Measurements from ENCODE around the gene SPATA25. TPM values are rescaled to one million over a fixed set of nuclear protein-coding genes. Genes with fewer than 3 reads are reported as not detected.

Gene SPATA25
- total RNA-seq, 4 donors from 2014 or later = 1.9 to 12.9 (median 6.4) TPM; not detected in 1

GRCh38 chr20:45899046-45899835 lies 11.8 kb upstream of the SPATA25 start:
- no peak for DNase-seq (ENCODE audit: low spot score in 2 of 2)
- Histone ChIP-seq H3K9me3 (no peaks in the 10 kb centered on the region), H3K36me3 (peaks cover 86% of the 10 kb centered on the region), H3K4me3 (no peak overlapping the region), H3K27me3 (no peaks in the 10 kb centered on the region), H3K27ac (no peak overlapping the region), H3K4me1 (no peaks in the 10 kb centered on the region)
- no peak for TF ChIP-seq CTCF (IDR thresholded peaks at IDR 0.05)
- no peak for TF ChIP-seq POLR2AphosphoS5 (IDR thresholded peaks at IDR 0.05)
- TF ChIP-seq EP300 (IDR thresholded peaks at IDR 0.05) = no peak
- TF ChIP-seq POLR2A (IDR thresholded peaks at IDR 0.05) = no peak
- WGBS = 81% methylated on average over 11 of the region's 13 CpGs

DNA sequence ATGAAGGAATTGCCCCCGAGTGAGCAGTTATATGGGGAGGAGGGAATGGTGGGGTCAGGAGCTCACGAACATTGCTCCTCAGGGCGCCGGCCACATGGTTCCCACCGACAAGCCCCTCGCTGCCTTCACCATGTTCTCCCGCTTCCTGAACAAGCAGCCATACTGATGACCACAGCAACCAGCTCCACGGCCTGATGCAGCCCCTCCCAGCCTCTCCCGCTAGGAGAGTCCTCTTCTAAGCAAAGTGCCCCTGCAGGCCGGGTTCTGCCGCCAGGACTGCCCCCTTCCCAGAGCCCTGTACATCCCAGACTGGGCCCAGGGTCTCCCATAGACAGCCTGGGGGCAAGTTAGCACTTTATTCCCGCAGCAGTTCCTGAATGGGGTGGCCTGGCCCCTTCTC lies 10.9 kb upstream of the SPATA25 start:
- Histone ChIP-seq H3K27me3 (no peaks in the 10 kb centered on the region), H3K4me1 (peaks cover 1% of the 10 kb centered on the region), H3K36me3 (peaks cover 90% of the 10 kb centered on the region), H3K9me3 (no peaks in the 10 kb centered on the region), H3K27ac (no peak overlapping the region), H3K4me3 (no peak overlapping the region)
- 92% methylated on average over 12 of the region's 12 CpGs for whole genome bisulfite sequencing
- TF ChIP-seq EP300 (IDR thresholded peaks at IDR 0.05) (no peak), POLR2AphosphoS5 (IDR thresholded peaks at IDR 0.05) (no peak), POLR2A (IDR thresholded peaks at IDR 0.05) (no peak), CTCF (IDR thresholded peaks at IDR 0.05) (no peak)
- no peak for DNase-seq (ENCODE audit: low spot score in 2 of 2)

GRCh38 chr20:45897692-45898091 lies 10.3 kb upstream of the SPATA25 start:
- Histone ChIP-seq H3K27ac (no peak overlapping the region), H3K36me3 (peaks cover 92% of the 10 kb centered on the region), H3K9me3 (no peaks in the 10 kb centered on the region), H3K27me3 (no peaks in the 10 kb centered on the region), H3K4me1 (peaks cover 7% of the 10 kb centered on the region), H3K4me3 (no peak overlapping the region)
- TF ChIP-seq POLR2A (IDR thresholded peaks at IDR 0.05) = no peak
- no peak for TF ChIP-seq CTCF (IDR thresholded peaks at IDR 0.05)
- TF ChIP-seq EP300 (IDR thresholded peaks at IDR 0.05) = no peak
- no peak for TF ChIP-seq POLR2AphosphoS5 (IDR thresholded peaks at IDR 0.05)
- DNase-seq (ENCODE audit: low spot score in 2 of 2) = no peak
- WGBS = 90% methylated on average over 7 of the region's 7 CpGs

DNA sequence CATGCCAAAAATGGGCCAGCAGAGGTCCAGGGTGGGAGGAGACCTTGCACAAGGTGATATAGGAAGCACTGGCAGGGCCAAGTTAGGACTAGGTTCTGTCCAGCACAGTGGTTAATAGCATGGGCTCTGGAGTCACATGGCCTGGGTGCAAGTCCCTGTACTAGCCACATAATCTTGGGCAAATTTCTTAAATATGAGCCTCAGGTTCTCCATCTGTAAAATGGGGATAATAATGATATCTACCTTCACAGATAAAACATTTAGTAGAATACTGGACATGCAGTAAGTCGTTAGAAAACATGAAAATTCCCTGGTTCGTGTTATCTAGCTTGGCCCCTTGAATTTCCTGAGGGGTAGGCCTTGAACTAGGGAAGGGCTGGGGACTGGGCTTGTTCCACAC lies 9.9 kb upstream of the SPATA25 start:
- WGBS = 92% methylated on average over 2 of the region's 2 CpGs
- H3K36me3 ChIP-seq = peaks cover 90% of the 10 kb centered on the region
- no peaks in the 10 kb centered on the region for H3K9me3 ChIP-seq
- no peaks in the 10 kb centered on the region for H3K27me3 ChIP-seq
- H3K27ac ChIP-seq = no peak overlapping the region
- TF ChIP-seq EP300 (IDR thresholded peaks at IDR 0.05) = no peak
- TF ChIP-seq CTCF (IDR thresholded peaks at IDR 0.05) = no peak
- no peak for TF ChIP-seq POLR2A (IDR thresholded peaks at IDR 0.05)
- no peak for TF ChIP-seq POLR2AphosphoS5 (IDR thresholded peaks at IDR 0.05)
- DNase-seq (ENCODE audit: low spot score in 2 of 2) = no peak
- H3K4me3 ChIP-seq = no peak overlapping the region
- peaks cover 11% of the 10 kb centered on the region for H3K4me1 ChIP-seq

- no peaks in the 10 kb centered on the region for H3K27me3 ChIP-seq
- no peaks in the 10 kb centered on the region for H3K9me3 ChIP-seq
- peaks cover 84% of the 10 kb centered on the region for H3K36me3 ChIP-seq
- no peak overlapping the region for H3K4me3 ChIP-seq
- H3K4me1 ChIP-seq = peaks cover 17% of the 10 kb centered on the region
- no peak overlapping the region for H3K27ac ChIP-seq
- no peak for DNase-seq (ENCODE audit: low spot score in 2 of 2)
- 89% methylated on average over 14 of the region's 14 CpGs for WGBS
- no peak for TF ChIP-seq EP300 (IDR thresholded peaks at IDR 0.05)
- TF ChIP-seq CTCF (IDR thresholded peaks at IDR 0.05) = no peak
- TF ChIP-seq POLR2A (IDR thresholded peaks at IDR 0.05) = no peak
- no peak for TF ChIP-seq POLR2AphosphoS5 (IDR thresholded peaks at IDR 0.05)
Observed at GRCh38 chr20:45896641-45897161, 9.3 kb upstream of the SPATA25 start.
